ENCODE measurements around the gene TMEM235.
A peak's percentile ranks its signal among the peaks of the same experiment; 100 is the strongest.
"Not testable (repeated sequence)": the region's sequence is repeated elsewhere in the genome, so short reads cannot be mapped to it uniquely, and the experiment has no call there.

Gene TMEM235

DNA sequence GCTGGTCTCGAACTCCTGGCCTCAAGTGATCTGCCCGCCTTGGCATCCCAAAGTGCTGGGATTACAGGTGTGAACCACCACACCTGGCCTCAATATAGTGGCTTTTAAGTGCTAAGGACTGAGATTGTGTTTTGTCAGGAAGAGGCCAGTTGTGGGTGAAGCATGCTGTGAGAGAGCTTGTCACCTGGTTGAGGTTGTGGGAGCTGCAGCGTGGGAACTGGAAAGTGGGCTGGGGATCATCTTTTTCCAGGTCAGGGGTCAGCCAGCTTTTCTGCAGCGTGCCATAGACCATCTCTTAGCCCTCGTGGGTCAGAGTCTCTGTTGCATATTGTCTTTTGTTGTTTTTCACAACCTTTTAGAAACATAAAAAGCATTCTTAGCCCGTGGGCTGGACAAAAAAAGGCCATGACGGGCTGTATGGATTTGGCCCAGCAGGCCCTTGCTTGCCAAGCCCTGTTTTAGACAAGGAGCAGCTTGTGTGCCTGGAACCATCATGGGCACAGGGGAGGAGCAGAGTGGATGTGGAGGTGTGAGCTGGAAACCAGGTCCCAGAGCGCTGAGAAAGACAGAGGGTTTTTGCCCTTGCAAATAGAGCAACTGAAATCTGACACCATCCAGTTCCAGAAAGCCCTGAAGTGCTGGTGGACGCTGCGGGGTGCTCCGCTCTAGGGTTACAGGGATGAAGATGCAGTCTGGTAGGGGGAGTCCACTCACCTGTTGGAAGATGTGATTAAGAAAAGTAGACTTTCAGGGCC, 11.9 kb upstream of the TMEM235 start:
- no peak for DNase-seq

- DNase-seq, result no peak
These were observed 8.4 kb upstream of the TMEM235 start for GRCh38 chr17:78223061-78223460.

- DNase-seq, result no peak
These were observed 7.7 kb upstream of the TMEM235 start for GRCh38 chr17:78223765-78224164.

GRCh38 chr17:78224231-78225087, 7.0 kb upstream of the TMEM235 start:
- DNase-seq, result no peak

DNA sequence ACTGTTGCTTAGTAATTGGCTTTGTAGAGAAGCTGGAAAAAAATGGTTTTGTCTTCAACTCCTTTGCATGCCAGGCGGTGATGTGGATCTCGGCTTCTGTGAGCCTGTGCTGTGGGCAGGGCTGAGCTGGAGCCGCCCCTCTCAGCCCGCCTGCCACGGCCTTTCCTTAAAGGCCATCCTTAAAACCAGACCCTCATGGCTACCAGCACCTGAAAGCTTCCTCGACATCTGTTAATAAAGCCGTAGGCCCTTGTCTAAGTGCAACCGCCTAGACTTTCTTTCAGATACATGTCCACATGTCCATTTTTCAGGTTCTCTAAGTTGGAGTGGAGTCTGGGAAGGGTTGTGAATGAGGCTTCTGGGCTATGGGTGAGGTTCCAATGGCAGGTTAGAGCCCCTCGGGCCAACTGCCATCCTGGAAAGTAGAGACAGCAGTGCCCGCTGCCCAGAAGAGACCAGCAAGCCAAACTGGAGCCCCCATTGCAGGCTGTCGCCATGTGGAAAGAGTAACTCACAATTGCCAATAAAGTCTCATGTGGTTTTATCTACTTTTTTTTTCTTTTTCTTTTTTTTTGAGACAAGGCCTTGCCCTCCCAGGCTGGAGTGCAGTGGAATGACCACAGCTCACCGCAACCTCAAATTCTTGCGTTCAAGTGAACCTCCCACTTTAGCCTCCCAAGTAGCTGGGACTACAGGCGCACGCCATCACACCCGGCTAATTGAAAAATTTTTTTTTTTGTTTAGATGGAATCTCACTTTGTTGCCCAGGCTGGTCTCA, 6.2 kb upstream of the TMEM235 start:
- DNase-seq, result no peak

GRCh38 chr17:78226055-78226758, 5.2 kb upstream of the TMEM235 start:
- DNase-seq, result no peak

- no peak for DNase-seq
These were observed 4.5 kb upstream of the TMEM235 start for GRCh38 chr17:78226759-78227454.

DNA sequence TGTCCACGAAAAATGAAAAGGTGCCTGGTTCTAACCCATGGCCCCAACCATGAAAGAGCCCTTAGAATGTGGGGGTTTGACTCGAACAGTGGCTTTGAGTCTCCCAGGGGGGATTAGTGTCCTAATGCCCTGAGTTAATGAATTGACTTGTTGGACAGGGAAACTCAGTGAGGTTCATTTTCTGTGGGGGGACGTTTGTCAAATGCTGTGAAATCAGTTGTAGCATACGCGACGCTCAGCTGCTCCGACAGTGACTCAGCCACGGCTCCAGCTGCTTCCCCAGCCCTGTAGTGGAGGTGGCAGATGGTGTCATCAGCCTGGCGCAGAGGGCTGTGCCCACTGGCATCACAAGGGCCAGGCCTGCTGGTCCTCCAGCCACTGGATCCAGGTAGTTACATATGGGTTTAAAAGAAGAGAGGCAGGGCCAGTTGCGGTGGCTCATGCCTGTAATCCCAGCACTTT, 3.9 kb upstream of the TMEM235 start:
- no peak for DNase-seq

DNA sequence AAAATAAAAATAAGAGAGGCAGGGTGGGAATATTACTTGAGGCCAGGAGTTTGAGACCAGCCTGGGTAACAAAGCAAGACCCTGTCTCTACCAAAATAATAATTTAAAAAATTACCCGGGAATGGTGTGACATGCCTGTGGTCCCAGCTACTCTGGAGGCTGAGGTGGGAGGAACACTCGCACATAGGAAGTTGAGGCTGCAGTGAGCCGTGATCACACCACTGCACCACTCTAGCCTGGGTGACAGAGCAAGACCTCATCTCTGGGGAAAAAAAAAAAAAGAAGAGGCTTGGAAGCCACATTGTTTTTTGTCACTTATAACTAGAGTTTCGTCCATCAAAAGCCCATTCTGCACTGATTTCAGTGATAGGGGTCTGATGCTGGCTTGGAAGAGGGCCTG, 3.3 kb upstream of the TMEM235 start:
- no peak for DNase-seq

DNA sequence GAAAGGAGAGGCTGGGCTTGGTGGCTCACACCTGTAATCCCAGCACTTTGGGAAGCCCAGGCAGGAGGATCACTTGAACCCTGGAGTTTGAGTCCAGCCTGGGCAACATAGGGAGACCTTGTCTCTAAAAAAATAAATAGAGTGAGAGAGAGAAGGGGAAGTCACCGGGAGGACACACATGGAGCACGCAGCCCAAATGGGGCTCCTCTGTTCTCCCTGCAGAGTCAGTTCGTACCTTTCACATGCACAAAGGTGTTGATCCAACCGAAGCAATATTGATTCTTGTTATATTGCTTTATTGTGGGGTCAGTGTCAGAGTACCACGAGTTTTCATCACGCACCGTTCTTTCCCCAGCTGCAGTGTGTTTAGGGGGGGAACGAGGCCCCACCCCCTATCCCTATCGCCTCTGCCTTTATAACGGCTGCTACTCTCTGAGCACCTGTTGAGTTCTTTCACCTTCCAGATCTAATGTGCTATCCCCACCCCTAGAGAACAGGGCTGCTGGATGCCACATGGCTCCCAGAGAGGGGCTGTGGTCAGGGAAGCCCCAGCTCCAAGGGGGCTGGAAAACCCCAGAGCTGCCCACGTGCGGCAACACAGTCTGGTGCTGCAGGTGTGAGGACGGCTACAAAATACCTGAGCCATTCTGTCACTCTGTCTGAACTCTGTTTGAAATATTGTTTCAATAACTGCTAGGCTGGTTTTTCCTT, 1.0 kb upstream of the TMEM235 start:
- no peak for DNase-seq

- DNase-seq, result peak; percentile 4
These were observed 794 bp downstream of the TMEM235 start for GRCh38 chr17:78231991-78232858.

DNA sequence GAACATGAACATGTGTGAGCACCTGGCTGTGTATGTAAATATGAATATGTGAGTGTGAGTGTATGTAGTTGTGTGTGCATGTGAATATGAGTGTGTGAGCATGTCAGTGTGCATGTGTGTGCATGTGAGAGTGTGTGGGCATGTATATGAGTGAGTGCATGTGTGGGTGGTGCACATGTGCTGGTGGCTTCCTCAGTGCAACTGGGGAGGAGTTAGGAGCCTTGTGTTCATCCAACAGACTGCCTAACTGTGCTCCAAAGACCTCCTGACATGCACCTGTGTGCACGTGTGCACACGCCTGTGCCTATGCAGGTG, 1.4 kb downstream of the TMEM235 start:
- no peak for DNase-seq

GRCh38 chr17:78233678-78234077, 2.2 kb downstream of the TMEM235 start:
- no peak for DNase-seq

GRCh38 chr17:78234261-78234865, 2.9 kb downstream of the TMEM235 start:
- DNase-seq, result no peak

DNA sequence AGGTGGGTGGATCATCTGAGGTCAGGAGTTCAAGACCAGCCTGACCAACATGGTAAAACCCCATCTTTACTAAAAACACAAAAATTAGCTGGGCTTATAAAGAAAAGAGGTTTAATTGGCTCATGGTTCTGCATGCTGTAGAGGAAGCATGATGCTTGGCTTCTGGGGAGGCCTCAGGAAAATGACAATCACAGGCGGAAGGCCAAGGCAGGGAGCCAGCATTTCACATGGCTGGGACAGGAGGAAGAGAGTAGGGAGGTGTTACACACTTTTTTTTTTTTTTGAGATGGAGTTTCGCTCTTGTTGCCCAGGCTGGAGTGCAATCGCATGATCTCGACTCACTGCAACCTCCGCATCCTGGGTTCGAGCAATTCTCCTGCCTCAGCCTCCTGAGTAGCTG, 3.6 kb downstream of the TMEM235 start:
- DNase-seq, result not testable (repeated sequence)

- no peak for DNase-seq
These were observed 4.5 kb downstream of the TMEM235 start for GRCh38 chr17:78235885-78236284.

DNA sequence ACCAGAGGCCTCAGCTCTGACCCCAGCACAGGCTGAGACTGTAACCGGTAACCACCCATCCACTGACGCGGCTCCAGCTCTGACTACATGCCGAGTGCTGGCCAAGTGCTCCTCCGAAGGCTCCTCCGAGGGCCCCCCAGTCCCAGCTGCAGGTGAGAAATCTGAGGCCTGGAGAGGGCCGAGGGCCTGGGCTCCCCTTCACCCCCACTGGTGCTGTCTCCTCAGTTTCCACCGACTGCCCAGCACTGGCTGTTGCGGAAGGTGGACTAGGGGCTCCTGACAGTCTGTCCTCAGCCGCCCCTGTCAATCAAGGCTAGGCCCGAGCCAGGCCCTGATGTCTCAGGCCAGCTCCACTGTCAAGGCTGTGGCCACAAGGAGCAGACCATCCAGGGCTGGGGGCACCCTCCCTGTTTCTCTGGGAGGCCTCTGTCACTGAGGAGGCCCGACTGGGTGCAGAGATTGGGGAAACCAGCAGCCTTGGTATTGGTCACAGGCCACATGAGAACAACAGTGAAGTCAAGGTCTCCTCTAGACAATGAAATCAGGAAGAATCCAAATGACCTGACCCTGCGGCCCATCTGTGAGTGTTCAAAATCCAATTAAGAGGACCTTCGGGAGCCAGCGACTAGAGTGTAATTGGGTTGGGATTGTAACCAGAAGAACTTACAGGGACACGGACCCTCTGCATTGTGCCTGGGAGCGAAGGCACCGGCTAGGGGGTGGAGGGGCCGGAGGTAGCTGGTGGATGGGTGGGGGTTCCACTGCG, 5.1 kb downstream of the TMEM235 start:
- DNase-seq, result no peak

- no peak for DNase-seq
These were observed 6.1 kb downstream of the TMEM235 start for GRCh38 chr17:78237401-78238012.
